Activated CD8-positive, alpha-beta T cell treated with anti-CD3 and anti-CD28 coated beads for 36 hours (primary cell): ENCODE data around the gene DEPDC5. TPM values are rescaled to one million over a fixed set of nuclear protein-coding genes. Genes with fewer than 3 reads are reported as not detected.
A peak's percentile ranks its signal among the peaks of the same experiment; 100 is the strongest.
"Not testable (repeated sequence)": the region's sequence is repeated elsewhere in the genome, so short reads cannot be mapped to it uniquely, and the experiment has no call there.

Source experiments
- ATAC-seq: fragments of 200-7000 bp; cut with Tn5 transposase; one replicate; pipeline ENCODE4 v1.10.0; 2021; ENCODE audit warnings: mild to moderate bottlenecking, moderate library complexity
- CTCF ChIA-PET: fragments of 350-600 bp; sonication (Branson Sonifier 250); formaldehyde crosslinking; loops from one replicate; lab custom pipeline; 2021; ENCODE audit warnings: antibody characterized with exemption; lab: Charles Lee
- POLR2A ChIA-PET: fragments of 350-600 bp; sonication (Branson Sonifier 250); formaldehyde crosslinking; loops from one replicate; lab custom pipeline; 2021; ENCODE audit warnings: antibody characterized with exemption; lab: Charles Lee
- DNase-seq: peaks from one replicate; pipeline ENCODE4 v3.0.0-alpha.2; 2020
- H3K27ac Mint-ChIP-seq: one replicate; pipeline ENCODE4 v1.8.0; 2021; ENCODE audit warnings: mild to moderate bottlenecking, mixed read lengths
- H3K27me3 Mint-ChIP-seq: one replicate; pipeline ENCODE4 v1.8.0; 2021; ENCODE audit warnings: mixed read lengths
- H3K36me3 Mint-ChIP-seq: one replicate; pipeline ENCODE4 v1.8.0; 2021; ENCODE audit warnings: low read depth, mixed read lengths
- H3K4me1 Mint-ChIP-seq: one replicate; pipeline ENCODE4 v1.8.0; 2021; ENCODE audit warnings: low read depth, mixed read lengths
- H3K4me3 Mint-ChIP-seq: one replicate; pipeline ENCODE4 v1.8.0; 2021; ENCODE audit warnings: mild to moderate bottlenecking, moderate library complexity, mixed read lengths
- H3K9me3 Mint-ChIP-seq: one replicate; pipeline ENCODE4 v1.8.0; 2021; ENCODE audit warnings: mixed read lengths
- CTCF ChIP-seq: fragments of 200-600 bp; IDR thresholded peaks from one replicate; pipeline ENCODE4 v1.8.0; 2022; ENCODE audit warnings: antibody characterized with exemption, mild to moderate bottlenecking
- intact Hi-C: fragments of 100-400 bp; cut with micrococcal nuclease; formaldehyde crosslinking; loops from one replicate; pipeline ENCODE4 v1.10.0; 2022
- total RNA-seq, 2 experiments: library from RNA; stranded (reverse); gene quantifications; one replicate each; pipeline ENCODE4 v1.2.3, GENCODE V29; 2021

DEPDC5 gene
- total RNA-seq, 2 experiments from 2014 or later, result 31.6 to 36.4 TPM

GRCh38 chr22:31739795-31740201 is 14.0 kb upstream of the DEPDC5 start:
- no peak for TF ChIP-seq CTCF
- Mint-ChIP-seq H3K4me3 (no peak overlapping the region), H3K27me3 (no peaks in the 10 kb centered on the region), H3K36me3 (peaks cover 29% of the 10 kb centered on the region), H3K27ac (peak overlapping the region; percentile 9), H3K9me3 (no peaks in the 10 kb centered on the region), H3K4me1 (peaks cover 37% of the 10 kb centered on the region)
- POLR2A ChIA-PET, result no interaction called here
- ATAC-seq (no peak), DNase-seq (no peak)
- CTCF ChIA-PET, result interaction anchor here (0.6 to 1.1 kb wide), 2 partner anchors 231 to 510 kb away, joined by 3 read pairs; no protein-coding TSS in a partner anchor
- intact Hi-C loops, result no loop called here

- H3K4me3 Mint-ChIP-seq, H3K9me3 Mint-ChIP-seq, POLR2A ChIA-PET, H3K27me3 Mint-ChIP-seq, intact Hi-C loops, H3K27ac Mint-ChIP-seq, ATAC-seq, DNase-seq: not testable (repeated sequence)
- Mint-ChIP-seq H3K36me3 (peaks cover 27% of the 10 kb centered on the region), H3K4me1 (peaks cover 37% of the 10 kb centered on the region)
- CTCF ChIA-PET, result interaction anchor here (0.6 kb wide), 1 partner anchor 511 kb away, joined by 3 read pairs; no protein-coding TSS in a partner anchor
These were observed 13.5 kb upstream of the DEPDC5 start for GRCh38 chr22:31740314-31740713.

GRCh38 chr22:31742115-31742514 is 11.7 kb upstream of the DEPDC5 start:
- intact Hi-C loops, result no loop called here
- Mint-ChIP-seq H3K36me3 (peaks cover 34% of the 10 kb centered on the region), H3K9me3 (no peaks in the 10 kb centered on the region)

GRCh38 chr22:31742682-31743081 is 11.1 kb upstream of the DEPDC5 start:
- no peak for ATAC-seq
- no peak for DNase-seq
- Mint-ChIP-seq H3K27ac (peak overlapping the region; percentile 41), H3K9me3 (no peaks in the 10 kb centered on the region), H3K4me3 (no peak overlapping the region), H3K36me3 (peaks cover 40% of the 10 kb centered on the region), H3K27me3 (no peaks in the 10 kb centered on the region), H3K4me1 (peaks cover 44% of the 10 kb centered on the region)
- ChIA-PET POLR2A (no interaction called here), CTCF (interaction anchor here (1.1 kb wide), 1 partner anchor 33 kb away, joined by 3 read pairs; no protein-coding TSS in a partner anchor)
- TF ChIP-seq CTCF, result no peak
- intact Hi-C loops, result no loop called here

More at GRCh38 chr22:31742115-31742514, 11.7 kb upstream of the DEPDC5 start:
- DNase-seq (no peak), ATAC-seq (no peak)
- Mint-ChIP-seq H3K4me1 (peaks cover 40% of the 10 kb centered on the region), H3K27me3 (no peaks in the 10 kb centered on the region), H3K27ac (no peak overlapping the region), H3K4me3 (no peak overlapping the region)
- no peak for TF ChIP-seq CTCF
- CTCF ChIA-PET, result interaction anchor here (1.1 kb wide), 1 partner anchor 32 kb away, joined by 3 read pairs; no protein-coding TSS in a partner anchor
- POLR2A ChIA-PET, result interaction anchor here (1.0 kb wide), 1 partner anchor 47 kb away, joined by 3 read pairs; no protein-coding TSS in a partner anchor

- Mint-ChIP-seq H3K27me3 (no peaks in the 10 kb centered on the region), H3K9me3 (no peaks in the 10 kb centered on the region)
- POLR2A ChIA-PET, result interaction anchor here (0.7 to 0.9 kb wide), 2 partner anchors 12 to 31 kb away, joined by 3 read pairs; no protein-coding TSS in a partner anchor
These were observed 9.9 kb upstream of the DEPDC5 start for GRCh38 chr22:31743871-31744270.

More at GRCh38 chr22:31743871-31744270, 9.9 kb upstream of the DEPDC5 start:
- no peak for DNase-seq
- Mint-ChIP-seq H3K4me1 (peaks cover 47% of the 10 kb centered on the region), H3K36me3 (peaks cover 39% of the 10 kb centered on the region), H3K4me3 (no peak overlapping the region), H3K27ac (no peak overlapping the region)
- TF ChIP-seq CTCF, result no peak
- no peak for ATAC-seq
- CTCF ChIA-PET, result no interaction called here
- intact Hi-C loops, result no loop called here
